Liver (tissue), 9 donors: Measurements from ENCODE around the gene FGFBP2. TPM values are rescaled to one million over a fixed set of nuclear protein-coding genes. Genes with fewer than 3 reads are reported as not detected.

Source experiments
- DNase-seq: peaks from one replicate; pipeline ENCODE4 v3.0.0-alpha.2; 2017; ENCODE audit warnings: low spot score
- H3K27ac ChIP-seq, 2 donors: one replicate each; pipeline ENCODE4 v1.7.0; 2013; ENCODE audit warnings: inconsistent platforms in 2 of 2, low read length in 2 of 2, control low read depth in 1 of 2, low read depth in 1 of 2, mild to moderate bottlenecking in 1 of 2
- H3K27me3 ChIP-seq, 4 donors: one replicate each; pipeline versions ENCODE4 v1.6.1 to v1.7.0; 2013; ENCODE audit warnings: low read length in 3 of 4, inconsistent platforms in 1 of 4, mild to moderate bottlenecking in 1 of 4, moderate library complexity in 1 of 4; ENCODE audit not compliant: control insufficient read depth in 4 of 4, insufficient read depth in 4 of 4
- H3K36me3 ChIP-seq, 4 donors: one replicate each; pipeline versions ENCODE4 v1.6.1 to v1.7.0; 2013; ENCODE audit warnings: low read length in 3 of 4, mild to moderate bottlenecking in 3 of 4, low read depth in 1 of 4, moderate library complexity in 1 of 4; ENCODE audit not compliant: control insufficient read depth in 4 of 4, insufficient read depth in 3 of 4
- H3K4me1 ChIP-seq, 4 donors: one replicate each; pipeline versions ENCODE4 v1.6.1 to v1.7.0; 2013; ENCODE audit warnings: low read length in 3 of 4, mild to moderate bottlenecking in 3 of 4, moderate library complexity in 1 of 4; ENCODE audit not compliant: control insufficient read depth in 4 of 4, insufficient read depth in 4 of 4
- H3K4me3 ChIP-seq, 3 donors: one replicate each; pipeline versions ENCODE4 v1.6.1 to v1.7.0; 2013; ENCODE audit warnings: low read length in 3 of 3, control low read depth in 1 of 3, low read depth in 1 of 3, mild to moderate bottlenecking in 1 of 3
- H3K9ac ChIP-seq, 2 donors: one replicate each; pipeline ENCODE4 v1.7.0; 2013; ENCODE audit warnings: low read length in 2 of 2, mild to moderate bottlenecking in 2 of 2, moderate library complexity in 2 of 2, control low read depth in 1 of 2, low read depth in 1 of 2
- H3K9me3 ChIP-seq, 4 donors: one replicate each; pipeline versions ENCODE4 v1.6.1 to v1.7.0; 2013; ENCODE audit warnings: low read length in 3 of 4; ENCODE audit not compliant: control insufficient read depth in 4 of 4
- CTCF ChIP-seq: fragments of 150-350 bp; IDR thresholded peaks from 2 replicates; pipeline ENCODE4 v1.5.1; 2017; ENCODE audit warnings: improper control_type of control experiment, low read depth, low read length; ENCODE audit not compliant: missing input control
- EGR1 ChIP-seq, 2 donors: IDR thresholded peaks; 2 replicates each; pipeline ENCODE4 v1.6.1; 2016 to 2018; ENCODE audit warnings: antibody characterized with exemption in 2 of 2, low read depth in 2 of 2
- FOXA1 ChIP-seq: IDR thresholded peaks from 2 replicates; pipeline ENCODE4 v1.6.1; 2016; ENCODE audit warnings: antibody characterized with exemption
- FOXA2 ChIP-seq: IDR thresholded peaks from 2 replicates; pipeline ENCODE4 v1.6.1; 2016; ENCODE audit warnings: antibody characterized with exemption
- GABPA ChIP-seq, 2 donors: IDR thresholded peaks in 1 of 2; conservative IDR thresholded peaks in 1 of 2; 2 replicates each; pipeline ENCODE4 v1.6.1; 2016; ENCODE audit warnings: antibody characterized with exemption in 2 of 2, mild to moderate bottlenecking in 1 of 2, moderate library complexity in 1 of 2
- HNF4A ChIP-seq, 2 donors: conservative IDR thresholded peaks; 2 replicates each; pipeline ENCODE4 v1.6.1; 2016; ENCODE audit warnings: antibody characterized with exemption in 2 of 2, mild to moderate bottlenecking in 2 of 2
- HNF4G ChIP-seq: IDR thresholded peaks from 2 replicates; pipeline ENCODE4 v1.6.1; 2016; ENCODE audit warnings: antibody characterized with exemption
- JUND ChIP-seq, 2 donors: IDR thresholded peaks; 2 replicates each; pipeline ENCODE4 v1.6.1; 2016; ENCODE audit warnings: antibody characterized with exemption in 2 of 2
- MAX ChIP-seq: IDR thresholded peaks from 2 replicates; pipeline ENCODE4 v1.6.1; 2016; ENCODE audit warnings: antibody characterized with exemption
- NR2F2 ChIP-seq: IDR thresholded peaks from 2 replicates; pipeline ENCODE4 v1.6.1; 2016; ENCODE audit warnings: antibody characterized with exemption
- RAD21 ChIP-seq, 2 donors: IDR thresholded peaks; 2 replicates each; pipeline ENCODE4 v1.6.1; 2016; ENCODE audit warnings: antibody characterized with exemption in 2 of 2, mild to moderate bottlenecking in 2 of 2
- REST ChIP-seq: IDR thresholded peaks from 2 replicates; pipeline ENCODE4 v1.6.1; 2016; ENCODE audit warnings: antibody characterized with exemption, mild to moderate bottlenecking
- RXRA ChIP-seq, 2 donors: IDR thresholded peaks; 2 replicates each; pipeline ENCODE4 v1.6.1; 2017 to 2018; ENCODE audit warnings: antibody characterized with exemption in 2 of 2, mild to moderate bottlenecking in 1 of 2
- SP1 ChIP-seq: IDR thresholded peaks from 2 replicates; pipeline ENCODE4 v1.6.1; 2018; ENCODE audit warnings: antibody characterized with exemption, mild to moderate bottlenecking
- TAF1 ChIP-seq: conservative IDR thresholded peaks from 2 replicates; pipeline ENCODE4 v1.6.1; 2016; ENCODE audit warnings: antibody characterized with exemption, mild to moderate bottlenecking
- YY1 ChIP-seq: IDR thresholded peaks from 2 replicates; pipeline ENCODE4 v1.6.1; 2016; ENCODE audit warnings: antibody characterized with exemption, mild to moderate bottlenecking
- WGBS: extraction: QIAGEN DNeasy Blood & Tissue Kit; methylation state at CpG from one replicate; pipeline ENCODE4 v1.1.7; 2013; 5-methylcytosine and 5-hydroxymethylcytosine counted together
- polyA plus RNA-seq, 2 donors: library from polyadenylated mRNA; stranded (reverse) in 1 of 2; unstranded in 1 of 2; fragments of 200-250 nt in 1 of 2; fragments of >200 nt in 1 of 2; fragmentation: Nextera tagmentation in 1 of 2; extraction: Ambion mirVana in 1 of 2; gene quantifications; one replicate each; pipeline versions ENCODE4 v1.2.1 to v1.2.3, GENCODE V29; 2013 to 2015
- total RNA-seq, 2 donors: library from RNA; depleted of rRNA; stranded (reverse); fragments of >200 nt; gene quantifications; one replicate each; pipeline ENCODE4 v1.2.3, GENCODE V29; 2014
- TF ChIP-seq, protein P1 (sequence below): IDR thresholded peaks from 2 replicates; pipeline ENCODE4 v1.6.1; 2016; ENCODE audit warnings: antibody characterized with exemption
- donor health status: healthy.
- donor health status: healthy.
- donor health status: healthy.
- donor health status: healthy.
- donor health status: healthy.

FGFBP2 gene
- total and polyA plus RNA-seq, 4 donors, result 0.14 to 0.60 (median 0.25) TPM; not detected in 1

GRCh38 chr4:15945516-15945915 lies 17.5 kb downstream of the FGFBP2 start:
- Histone ChIP-seq H3K9ac (no peak overlapping the region), H3K4me3 (no peak overlapping the region), H3K9me3 (no peaks in the 10 kb centered on the region), H3K4me1 (no peaks in the 10 kb centered on the region), H3K27ac (no peak overlapping the region), H3K27me3 (no peaks in the 10 kb centered on the region), H3K36me3 (no peaks in the 10 kb centered on the region)
- no peak for TF ChIP-seq RXRA (IDR thresholded peaks at IDR 0.05)
- no peak for TF ChIP-seq REST
- no peak for TF ChIP-seq FOXA2
- no peak for TF ChIP-seq CTCF
- no peak for TF ChIP-seq HNF4A (conservative IDR thresholded peaks at IDR 0.05)
- TF ChIP-seq HNF4G, result no peak
- TF ChIP-seq SP1, result no peak
- TF ChIP-seq NR2F2, result no peak
- TF ChIP-seq GABPA (IDR thresholded peaks at IDR 0.05 in 1 of 2, conservative IDR thresholded peaks at IDR 0.05 in 1 of 2), result no peak
- TF ChIP-seq YY1, result no peak
- no peak for TF ChIP-seq TAF1
- TF ChIP-seq, protein P1, sequence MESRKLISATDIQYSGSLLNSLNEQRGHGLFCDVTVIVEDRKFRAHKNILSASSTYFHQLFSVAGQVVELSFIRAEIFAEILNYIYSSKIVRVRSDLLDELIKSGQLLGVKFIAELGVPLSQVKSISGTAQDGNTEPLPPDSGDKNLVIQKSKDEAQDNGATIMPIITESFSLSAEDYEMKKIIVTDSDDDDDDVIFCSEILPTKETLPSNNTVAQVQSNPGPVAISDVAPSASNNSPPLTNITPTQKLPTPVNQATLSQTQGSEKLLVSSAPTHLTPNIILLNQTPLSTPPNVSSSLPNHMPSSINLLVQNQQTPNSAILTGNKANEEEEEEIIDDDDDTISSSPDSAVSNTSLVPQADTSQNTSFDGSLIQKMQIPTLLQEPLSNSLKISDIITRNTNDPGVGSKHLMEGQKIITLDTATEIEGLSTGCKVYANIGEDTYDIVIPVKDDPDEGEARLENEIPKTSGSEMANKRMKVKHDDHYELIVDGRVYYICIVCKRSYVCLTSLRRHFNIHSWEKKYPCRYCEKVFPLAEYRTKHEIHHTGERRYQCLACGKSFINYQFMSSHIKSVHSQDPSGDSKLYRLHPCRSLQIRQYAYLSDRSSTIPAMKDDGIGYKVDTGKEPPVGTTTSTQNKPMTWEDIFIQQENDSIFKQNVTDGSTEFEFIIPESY, result no peak
- no peak for TF ChIP-seq JUND (IDR thresholded peaks at IDR 0.05)
- no peak for TF ChIP-seq RAD21 (IDR thresholded peaks at IDR 0.05)
- no peak for TF ChIP-seq FOXA1
- DNase-seq, result no peak
- 42% methylated on average over 1 of the region's 1 CpG for WGBS

DNA sequence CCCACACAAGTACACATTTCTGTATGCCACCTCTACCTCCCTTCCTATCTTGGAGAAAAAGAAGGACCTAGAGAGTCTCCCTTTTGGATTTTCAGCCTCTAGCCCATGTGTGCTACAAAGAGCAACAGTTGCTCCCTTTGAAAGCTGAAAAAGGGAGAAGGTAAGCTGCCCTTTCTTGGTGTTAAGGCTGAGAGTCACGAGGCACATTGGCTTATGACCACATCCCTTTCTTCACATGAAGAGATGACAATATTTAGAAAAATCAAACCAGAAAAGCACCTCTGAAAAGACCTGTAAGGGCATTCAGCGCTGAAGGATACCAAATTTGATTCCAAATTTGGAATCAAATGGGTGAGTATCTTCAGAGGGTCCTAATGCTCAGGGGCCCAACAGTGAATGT lies 18.1 kb downstream of the FGFBP2 start:
- TF ChIP-seq NR2F2, result no peak
- no peak for TF ChIP-seq HNF4A (conservative IDR thresholded peaks at IDR 0.05)
- TF ChIP-seq FOXA1, result no peak
- no peak for TF ChIP-seq SP1
- TF ChIP-seq TAF1, result no peak
- no peak for TF ChIP-seq EGR1 (IDR thresholded peaks at IDR 0.05; ENCODE audit: low read depth in 2 of 2)
- TF ChIP-seq, protein P1, result no peak
- TF ChIP-seq HNF4G, result no peak
- TF ChIP-seq RAD21 (IDR thresholded peaks at IDR 0.05), result no peak
- TF ChIP-seq MAX, result no peak
- no peak for TF ChIP-seq RXRA (IDR thresholded peaks at IDR 0.05)
- Histone ChIP-seq H3K27me3 (no peaks in the 10 kb centered on the region), H3K4me1 (no peaks in the 10 kb centered on the region), H3K36me3 (no peaks in the 10 kb centered on the region), H3K9me3 (no peaks in the 10 kb centered on the region), H3K9ac (no peak overlapping the region), H3K4me3 (no peak overlapping the region), H3K27ac (no peak overlapping the region)
- WGBS, result 86% methylated on average over 2 of the region's 2 CpGs
- DNase-seq, result no peak
